GM21360 (cell line): Measurements from ENCODE around the gene TAS2R43.
"Not testable (repeated sequence)": the region's sequence is repeated elsewhere in the genome, so short reads cannot be mapped to it uniquely, and the experiment has no call there.

Experiments
- ATAC-seq: cut with Tn5 transposase; IDR thresholded peaks from one replicate; pipeline ENCODE4 v1.9.1; 2021; ENCODE audit warnings: mild to moderate bottlenecking, moderate library complexity; ENCODE audit not compliant: unreplicated experiment

The TAS2R43 gene, protein sequence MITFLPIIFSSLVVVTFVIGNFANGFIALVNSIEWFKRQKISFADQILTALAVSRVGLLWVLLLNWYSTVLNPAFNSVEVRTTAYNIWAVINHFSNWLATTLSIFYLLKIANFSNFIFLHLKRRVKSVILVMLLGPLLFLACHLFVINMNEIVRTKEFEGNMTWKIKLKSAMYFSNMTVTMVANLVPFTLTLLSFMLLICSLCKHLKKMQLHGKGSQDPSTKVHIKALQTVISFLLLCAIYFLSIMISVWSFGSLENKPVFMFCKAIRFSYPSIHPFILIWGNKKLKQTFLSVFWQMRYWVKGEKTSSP

DNA sequence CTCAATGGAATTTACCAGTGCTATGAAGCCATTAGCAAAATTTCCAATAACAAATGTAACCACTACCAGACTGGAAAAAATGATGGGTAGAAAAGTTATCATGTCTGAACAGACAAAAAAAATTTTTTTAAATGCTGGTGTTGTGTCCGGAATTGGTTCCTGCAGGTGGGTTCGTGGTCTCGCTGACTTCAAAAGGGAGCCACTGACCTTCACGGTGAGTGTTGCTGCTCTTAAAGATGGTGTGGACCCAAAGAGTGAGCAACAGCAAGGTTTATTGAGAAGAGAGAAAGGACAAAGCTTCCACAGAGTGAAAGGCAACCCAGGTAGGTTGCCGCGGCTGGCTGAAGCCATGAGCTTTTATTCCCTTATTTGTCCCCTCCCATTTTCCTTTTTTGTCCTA, at the start of gene TAS2R43:
Gene TAS2R43 (minus strand): TSS at position 186 of the 400 bp plus-strand sequence. CDS start 84 bp downstream, at position 102.
- no peak for ATAC-seq

DNA sequence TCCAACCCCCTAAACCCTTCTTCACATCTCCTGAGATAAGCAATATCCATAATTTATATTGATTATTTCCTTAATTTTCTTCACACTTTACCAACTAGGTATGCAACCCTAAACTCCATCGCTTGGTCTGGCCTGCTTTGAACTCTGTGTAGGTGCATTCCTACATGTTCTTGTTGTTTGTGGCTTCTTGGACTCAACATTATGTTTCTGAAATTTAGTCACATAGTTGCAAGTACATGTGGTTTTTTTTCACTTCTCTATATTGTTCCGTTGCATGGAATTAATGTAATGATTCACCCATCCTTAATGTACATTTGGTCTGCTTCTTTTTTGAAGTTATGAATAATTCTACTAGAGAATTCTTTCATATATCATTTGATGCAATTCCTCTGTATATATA, 44.0 kb upstream of the TAS2R43 start:
- no peak for ATAC-seq

DNA sequence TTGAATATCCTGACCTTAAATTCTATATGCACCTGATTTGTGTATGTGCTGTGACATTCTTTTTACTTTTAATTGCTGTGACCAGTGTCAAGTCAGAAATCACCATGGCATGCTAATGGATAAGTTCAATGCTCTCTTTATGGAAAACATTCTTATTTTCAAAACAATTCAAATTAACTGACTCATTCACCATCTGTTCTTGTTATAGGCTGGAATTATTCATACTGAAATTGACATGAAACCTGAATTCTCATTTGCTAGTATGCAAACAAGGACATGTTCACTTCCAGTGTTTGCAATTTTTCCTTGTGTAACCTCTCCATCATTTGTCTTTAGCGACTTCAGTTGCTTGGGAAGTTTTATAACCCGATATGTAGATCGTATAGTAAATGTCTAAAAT, 42.2 kb upstream of the TAS2R43 start, which contains the start of gene TAS2R30:
Gene TAS2R30 (minus strand): TSS at position 340 of the 400 bp plus-strand sequence. CDS start 400 bp downstream, outside the sequence.
- no peak for ATAC-seq

DNA sequence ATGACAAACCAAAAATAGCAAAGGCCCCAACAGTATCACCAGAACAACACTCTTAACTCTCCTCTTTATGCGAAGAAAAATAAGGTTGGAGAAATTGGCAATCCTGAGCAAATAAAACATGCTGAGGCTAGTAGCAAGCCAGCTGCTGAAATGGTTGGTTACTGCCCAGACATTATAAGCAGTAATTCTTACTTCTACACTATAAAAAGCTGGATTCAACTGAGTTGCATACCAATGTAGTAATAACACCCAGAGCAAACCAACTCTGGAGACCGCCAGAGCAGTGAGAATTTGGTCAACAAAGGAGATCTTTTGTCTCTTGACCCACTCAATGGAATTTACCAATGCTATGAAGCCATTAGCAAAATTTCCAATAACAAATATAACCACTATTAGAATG, 41.7 kb upstream of the TAS2R43 start:
- no peak for ATAC-seq

DNA sequence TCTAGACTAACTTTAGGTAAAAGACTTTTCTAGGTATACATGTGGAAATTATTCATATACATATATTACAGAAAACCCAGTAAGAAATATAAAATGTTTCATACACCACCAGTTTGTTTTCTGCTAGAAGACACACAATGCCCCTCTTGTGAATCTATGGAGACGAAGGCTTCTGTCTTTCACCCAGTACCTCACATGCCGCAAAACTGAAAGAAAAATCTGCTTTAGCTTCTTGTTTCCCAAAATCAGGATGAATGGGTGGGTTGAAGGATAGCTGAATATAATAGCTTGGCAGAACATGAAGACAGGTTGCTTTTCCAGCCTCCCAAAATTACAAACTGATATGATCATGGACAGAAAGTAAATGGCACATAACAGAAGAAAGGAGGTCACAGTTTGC, 41.0 kb upstream of the TAS2R43 start:
- ATAC-seq = no peak

DNA sequence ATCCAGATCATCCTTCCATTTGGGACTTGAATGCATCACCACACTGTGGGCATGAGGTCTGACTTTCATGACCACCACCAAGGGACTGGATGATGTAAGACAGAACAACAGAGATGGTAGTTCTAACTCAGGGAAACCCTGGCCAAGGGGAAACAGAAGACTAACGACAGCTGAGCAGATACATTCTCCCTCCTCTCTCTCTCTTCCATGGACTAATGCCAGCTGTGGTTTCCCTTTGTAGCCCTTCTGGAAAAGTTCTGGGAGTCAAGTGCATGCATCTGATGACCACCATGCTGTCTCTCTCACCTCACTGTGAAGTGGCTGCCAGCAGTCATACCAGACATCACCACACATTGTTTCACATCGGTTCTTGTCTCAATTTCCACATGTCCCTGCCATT, 38.9 kb upstream of the TAS2R43 start:
- ATAC-seq = no peak

DNA sequence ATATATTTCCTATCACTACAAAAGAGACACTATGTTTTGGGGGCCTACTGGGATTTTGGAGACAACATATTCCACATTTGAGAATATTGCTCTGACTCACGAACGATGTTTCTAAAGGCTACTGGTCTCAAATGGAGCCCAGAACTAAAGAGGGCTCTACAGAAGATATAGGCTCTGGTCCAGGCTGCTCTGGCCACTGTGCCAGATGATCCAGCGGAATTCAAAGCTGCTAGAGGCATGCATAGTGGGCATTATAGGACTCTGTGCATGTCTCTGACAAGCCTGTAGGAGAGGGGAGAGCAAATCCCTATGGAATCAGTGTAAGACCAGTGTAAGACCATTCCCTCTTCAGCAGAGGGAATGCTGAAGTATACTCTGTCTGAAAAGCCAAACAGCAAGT, 38.3 kb upstream of the TAS2R43 start:
- no peak for ATAC-seq

DNA sequence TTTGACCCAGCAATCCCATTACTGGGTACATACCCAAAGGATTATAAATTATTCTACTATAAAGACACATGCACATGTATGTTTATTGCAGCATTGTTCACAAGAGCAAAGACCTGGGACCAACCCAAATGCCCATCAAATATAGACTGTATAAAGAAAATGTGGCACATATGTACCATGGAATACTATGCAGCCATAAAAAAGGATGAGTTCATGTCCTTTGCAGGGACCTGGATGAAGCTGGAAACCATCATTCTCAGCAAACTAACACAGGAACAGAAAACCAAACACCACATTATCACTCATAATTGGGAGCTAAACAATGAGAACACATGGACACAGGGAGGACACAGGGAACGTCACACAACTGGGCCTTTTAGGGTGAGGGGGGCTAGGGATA, 22.0 kb upstream of the TAS2R43 start:
- ATAC-seq = not testable (repeated sequence)

DNA sequence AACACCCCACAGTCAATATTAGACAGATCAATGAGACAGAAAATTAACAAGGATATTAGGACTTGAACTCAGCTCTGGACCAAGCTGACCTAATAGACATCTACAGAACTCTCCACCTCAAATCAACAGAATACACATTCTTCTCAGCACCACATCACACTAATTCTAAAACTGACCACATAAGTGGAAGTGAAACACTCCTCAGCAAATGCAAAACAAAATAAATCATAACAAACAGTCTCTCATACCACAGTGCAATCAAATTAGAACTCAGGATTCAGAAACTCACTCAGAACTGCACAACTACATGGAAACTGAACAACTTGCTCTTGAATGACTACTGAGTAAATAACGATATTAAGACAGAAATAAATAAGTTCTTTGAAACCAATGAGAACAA, 19.1 kb upstream of the TAS2R43 start:
- not testable (repeated sequence) for ATAC-seq

DNA sequence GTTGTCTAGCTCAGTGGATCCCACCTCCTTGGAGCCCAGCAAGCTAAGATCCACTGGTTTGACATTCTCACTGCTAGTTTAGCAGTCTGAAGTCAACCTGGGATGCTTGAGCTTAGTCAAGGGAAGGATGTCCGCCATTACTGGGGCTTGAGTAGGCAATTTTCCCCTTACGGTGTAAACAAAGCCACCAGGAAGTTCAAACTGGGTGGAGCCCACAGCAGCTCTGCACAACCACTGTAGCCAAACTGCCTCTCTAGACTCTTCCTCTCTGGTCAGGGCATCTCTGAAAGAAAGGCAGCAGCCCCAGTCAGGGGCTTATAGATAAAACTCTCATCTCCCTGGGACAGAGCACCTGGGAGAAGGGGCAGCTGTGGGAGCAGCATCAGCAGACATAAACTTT, 16.7 kb upstream of the TAS2R43 start:
- ATAC-seq = no peak

DNA sequence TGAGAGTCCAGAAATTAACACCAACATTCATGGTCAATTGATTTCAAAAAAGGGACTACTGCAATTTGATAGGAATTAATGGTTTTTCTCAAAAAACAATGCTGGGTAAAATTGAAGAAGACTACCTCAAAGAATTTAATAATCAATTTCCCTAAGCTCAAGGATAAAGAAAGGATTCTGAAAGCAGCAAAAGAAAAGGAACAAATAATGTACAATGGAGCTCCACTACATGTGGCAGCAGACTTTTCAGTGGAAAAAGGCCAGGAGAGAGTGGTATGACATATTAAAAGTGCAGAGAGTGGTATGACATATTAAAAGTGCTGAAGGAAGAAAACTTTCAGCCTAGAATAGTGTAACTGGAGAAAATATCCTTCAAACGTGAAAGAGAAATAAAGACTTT, 15.6 kb upstream of the TAS2R43 start:
- ATAC-seq = no peak

DNA sequence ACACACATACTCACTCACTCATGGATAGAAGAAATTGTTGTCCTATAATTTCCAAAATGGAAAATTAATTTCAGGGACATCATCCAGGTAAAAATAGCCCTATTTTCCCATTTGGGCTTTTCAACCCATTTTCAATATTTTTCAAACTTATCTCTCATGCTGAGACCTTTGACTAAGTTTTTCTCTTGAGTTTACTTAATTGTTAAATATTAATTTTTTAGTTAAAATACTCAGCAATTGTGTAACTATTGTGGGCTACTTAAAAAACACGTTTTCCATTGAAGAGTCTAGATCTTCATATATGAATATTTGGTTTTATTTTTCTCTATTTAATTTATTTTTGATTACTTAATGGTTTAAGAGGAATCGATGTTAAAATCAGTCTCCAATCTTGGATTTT, 14.2 kb upstream of the TAS2R43 start:
- no peak for ATAC-seq

DNA sequence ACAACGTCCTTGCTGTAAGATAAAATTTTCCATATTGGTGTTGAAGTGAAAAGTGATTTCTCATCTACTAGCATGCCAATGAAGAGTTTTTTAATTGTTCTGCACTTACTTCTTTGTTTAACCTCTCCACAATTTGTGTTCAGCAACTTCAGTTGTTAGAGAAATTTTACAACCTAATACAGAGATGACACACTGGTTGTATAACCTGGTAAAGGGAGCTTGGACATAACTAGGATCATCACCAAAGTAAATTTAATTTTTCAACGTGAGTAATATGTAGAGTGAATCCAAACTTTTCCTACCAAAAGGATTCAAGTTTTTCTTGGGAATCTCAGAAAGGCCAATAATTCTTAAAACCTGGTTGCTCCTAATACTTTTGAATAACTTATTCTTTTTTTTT, 13.4 kb upstream of the TAS2R43 start:
- ATAC-seq = no peak

DNA sequence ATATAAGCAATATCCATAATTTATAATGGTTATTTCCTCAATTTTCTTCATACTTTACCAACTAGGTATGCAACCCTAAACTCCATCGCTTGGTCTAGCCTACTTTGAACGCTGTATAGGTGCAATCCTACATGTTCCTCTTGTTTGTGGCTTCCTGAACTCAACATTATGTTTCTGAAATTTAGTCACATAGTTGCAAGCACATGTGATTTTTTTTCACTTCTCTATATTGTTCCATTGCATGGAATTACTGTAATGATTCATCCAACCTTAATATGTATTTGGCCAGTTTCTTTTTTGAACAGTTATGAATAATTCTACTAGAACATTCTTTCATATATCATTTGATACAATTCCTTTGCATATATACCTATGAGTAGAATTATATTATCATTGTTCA, 2.8 kb upstream of the TAS2R43 start:
- ATAC-seq = peak; percentile 70

DNA sequence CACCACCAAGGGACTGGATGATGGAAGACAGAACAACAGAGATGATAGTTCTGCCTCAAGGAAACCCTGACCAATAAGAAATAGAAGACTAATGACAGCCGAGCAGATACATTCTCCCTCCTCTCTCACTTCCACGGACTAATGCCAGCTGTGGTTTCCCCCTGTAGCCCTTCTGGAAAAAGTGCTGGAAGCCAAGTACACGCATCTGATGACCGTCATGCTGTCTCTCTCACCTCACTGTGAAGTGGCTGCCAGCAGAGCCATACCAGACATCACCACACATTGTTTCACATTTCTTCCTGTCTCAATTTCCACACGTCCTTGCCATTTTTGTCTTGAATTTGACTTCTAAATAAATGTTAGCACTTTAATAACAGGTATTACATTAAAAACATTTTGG, 2.9 kb downstream of the TAS2R43 start:
- no peak for ATAC-seq

DNA sequence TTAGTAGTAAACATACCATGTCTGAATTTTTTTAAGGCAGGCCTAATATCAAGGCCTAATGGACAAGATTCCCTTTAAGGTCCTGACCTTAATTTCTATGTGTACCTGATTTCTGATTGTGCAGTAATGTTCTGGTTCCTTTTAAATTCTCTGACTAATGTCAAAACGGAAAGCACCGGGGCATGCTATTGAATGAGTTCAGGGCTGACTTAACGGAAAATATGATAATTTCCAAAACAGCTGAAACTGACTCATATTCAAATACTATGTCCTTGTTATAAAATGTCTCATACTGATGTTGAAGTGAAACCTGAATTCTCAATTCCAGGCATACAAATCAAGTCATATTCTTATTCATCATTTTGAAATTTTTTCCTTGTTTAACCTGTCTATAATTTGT, 6.7 kb downstream of the TAS2R43 start:
- peak; percentile 79 for ATAC-seq

DNA sequence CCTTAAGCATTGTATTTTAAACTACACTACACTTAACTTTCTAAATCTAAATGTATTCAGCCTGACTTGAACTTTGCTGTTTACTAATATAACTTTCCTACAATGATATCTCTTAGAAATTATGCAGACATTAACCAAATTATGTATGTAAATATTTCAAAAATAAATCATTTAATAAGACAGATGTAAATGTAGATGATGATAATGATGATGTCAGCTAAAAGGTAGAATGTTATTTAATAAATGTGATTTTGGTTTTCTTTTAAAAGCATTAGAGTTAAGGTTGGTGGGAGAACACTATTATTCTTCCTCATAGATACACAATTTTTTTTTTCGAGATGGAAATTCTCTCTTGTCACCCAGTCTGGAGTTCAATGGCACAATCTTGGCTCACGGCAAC, 10.1 kb downstream of the TAS2R43 start:
- ATAC-seq = no peak

DNA sequence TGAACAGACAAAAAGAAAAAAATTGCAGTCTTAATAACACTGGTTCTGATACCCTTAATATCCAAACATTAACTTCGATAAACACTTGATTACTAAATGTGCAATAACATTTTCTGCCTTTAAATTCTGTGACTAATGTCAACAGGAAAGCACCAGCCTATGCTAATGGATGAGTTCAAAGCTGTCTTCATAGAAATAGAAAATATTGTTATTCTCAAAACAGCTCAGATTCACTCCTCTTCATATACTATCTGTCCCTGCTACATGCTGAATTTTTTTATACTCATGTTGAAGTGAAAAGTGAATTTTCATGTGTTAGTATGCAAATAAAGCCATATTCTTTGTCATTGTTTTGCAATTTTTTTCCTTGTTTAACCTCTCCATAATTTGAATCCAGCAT, 13.9 kb downstream of the TAS2R43 start:
- ATAC-seq = no peak

DNA sequence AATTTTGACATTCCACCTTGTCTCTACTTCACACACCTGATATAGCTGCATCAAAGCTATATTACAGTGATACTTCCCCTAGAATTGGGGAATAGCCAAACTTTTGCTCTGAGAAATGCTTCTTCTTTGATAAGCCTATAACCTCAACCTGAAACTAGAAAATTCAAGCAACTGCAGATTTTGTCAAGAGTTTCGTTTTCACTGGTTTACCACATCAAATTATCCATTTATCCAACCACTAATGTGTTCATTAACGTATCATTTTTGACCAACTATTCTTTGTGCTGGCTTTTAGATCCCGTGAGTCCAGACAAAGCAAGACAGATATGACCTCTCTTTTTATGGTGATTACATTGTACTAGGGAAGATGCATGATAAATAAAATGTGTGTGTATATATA, 16.5 kb downstream of the TAS2R43 start:
- ATAC-seq = no peak

DNA sequence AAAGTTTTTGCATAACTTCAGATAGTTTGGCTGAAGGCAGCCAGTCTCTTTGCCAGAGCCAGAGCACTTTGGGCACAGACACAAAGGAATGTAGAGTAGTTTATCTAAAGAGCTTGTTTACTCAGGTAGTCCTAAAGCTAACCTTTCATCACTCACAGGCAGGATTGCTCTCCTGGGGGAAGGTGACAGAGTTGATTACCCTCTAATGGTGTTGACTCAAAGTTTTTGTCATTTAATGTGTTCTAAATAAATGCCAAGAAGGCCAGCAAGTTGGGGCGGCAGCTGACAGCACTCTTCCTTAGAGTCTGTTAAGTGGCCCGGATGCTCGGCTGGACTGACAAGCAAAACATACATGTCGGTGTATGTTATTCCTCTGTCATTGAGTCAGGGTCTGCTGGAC, 20.7 kb downstream of the TAS2R43 start:
- no peak for ATAC-seq

DNA sequence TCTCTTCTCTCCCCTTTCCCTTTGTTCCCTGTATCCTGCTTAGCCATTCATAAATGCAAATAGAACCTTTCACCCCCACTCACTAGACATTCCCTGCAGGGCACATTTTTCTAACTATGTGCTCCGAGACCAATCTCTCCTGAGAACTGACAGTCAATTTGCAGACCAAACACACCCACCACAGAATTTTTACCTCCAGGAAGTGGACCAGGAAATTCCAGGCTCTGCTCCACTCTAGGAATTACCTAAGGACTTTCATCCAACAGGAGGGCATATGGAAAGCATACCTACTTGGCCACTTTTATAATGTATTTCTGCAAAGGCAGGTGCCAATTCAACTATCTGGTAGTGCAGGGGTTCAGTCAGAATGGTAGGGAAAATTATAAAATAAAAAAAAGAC, 21.1 kb downstream of the TAS2R43 start:
- ATAC-seq = no peak

DNA sequence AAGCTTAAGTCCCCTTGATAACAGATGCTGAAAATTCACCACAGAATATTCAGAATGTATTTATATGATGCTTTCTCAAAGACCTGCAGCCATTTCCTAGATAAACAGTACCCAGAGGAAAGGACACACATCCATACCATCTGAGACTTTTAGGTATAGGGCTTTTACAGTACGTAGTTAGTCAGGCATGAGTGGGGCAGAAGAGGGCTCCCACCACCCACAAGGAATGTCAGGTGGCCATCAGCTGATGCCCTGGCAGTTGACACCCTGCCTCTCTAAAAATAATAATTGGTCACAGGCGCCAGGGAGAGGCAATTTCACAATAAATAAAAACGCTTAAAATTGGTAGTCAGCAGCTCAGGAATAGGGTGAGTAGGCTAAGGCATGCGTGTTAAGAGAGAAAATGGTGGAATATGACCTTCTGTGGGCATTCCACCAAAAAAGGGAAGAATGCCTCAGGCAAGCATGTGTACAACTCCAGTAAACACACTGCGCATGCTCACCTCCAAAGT, 22.2 kb downstream of the TAS2R43 start:
- no peak for ATAC-seq

DNA sequence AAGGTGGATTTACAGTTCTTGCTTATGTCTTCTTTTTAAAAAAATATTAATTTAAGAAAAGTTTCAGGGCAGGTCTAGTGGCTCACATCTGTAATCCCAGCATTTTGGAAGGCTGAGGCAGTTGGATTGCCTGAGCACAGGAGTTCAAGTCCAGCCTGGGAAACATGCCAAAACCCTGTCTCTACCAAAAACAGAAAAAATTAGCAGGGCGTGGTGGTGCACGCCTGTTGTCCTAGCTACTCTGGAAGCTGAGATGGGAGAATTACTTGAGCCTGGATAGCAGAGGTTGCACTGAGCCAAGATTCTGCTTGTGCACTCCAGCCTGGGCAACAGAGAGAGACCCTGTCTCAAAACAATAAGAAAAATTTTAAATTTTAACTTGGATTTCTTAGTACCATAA, 24.6 kb downstream of the TAS2R43 start:
- ATAC-seq = no peak
